ENCODE data around the gene DCLK3.

The DCLK3 gene

DNA sequence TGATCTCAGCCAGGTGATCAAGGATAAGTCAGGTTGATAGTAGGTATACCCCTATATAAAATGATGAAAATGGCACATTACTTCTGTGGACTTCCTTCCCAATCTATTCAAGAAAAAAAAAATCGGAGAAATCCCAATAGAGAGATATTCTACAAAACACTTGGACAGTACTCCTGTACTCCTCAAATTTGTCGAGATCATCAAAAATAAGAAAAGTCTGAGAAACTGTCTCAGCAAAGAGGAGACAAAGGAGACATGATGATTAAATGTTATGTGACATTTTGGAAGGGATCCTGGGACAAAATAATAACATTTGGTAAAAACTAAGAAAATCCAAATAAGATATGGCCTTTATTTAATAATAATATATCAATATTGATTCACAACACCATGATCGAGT lies 94.6 kb downstream of the DCLK3 start:
- no peak for DNase-seq (ENCODE audit: low spot score)

DNA sequence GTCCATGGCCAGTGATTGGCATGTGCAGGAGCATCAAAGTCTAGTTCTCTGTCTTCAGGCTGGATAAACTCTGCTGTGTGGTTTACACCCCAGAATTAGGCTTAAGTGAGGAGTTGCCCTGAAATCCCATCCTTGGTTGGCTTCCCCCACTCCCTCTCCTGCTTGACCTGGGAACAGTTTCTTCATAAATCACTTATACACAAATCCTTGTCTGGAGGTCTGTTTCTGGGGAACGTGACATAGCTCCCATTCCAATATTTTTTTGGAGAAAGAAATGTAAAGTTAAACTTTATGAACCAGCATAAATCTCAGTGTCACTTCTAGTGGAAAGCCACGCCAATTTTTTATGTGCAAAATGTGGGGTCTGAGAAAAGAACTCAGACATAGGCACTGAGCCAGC lies 98.2 kb downstream of the DCLK3 start:
- no peak for DNase-seq (ENCODE audit: low spot score)

DNA sequence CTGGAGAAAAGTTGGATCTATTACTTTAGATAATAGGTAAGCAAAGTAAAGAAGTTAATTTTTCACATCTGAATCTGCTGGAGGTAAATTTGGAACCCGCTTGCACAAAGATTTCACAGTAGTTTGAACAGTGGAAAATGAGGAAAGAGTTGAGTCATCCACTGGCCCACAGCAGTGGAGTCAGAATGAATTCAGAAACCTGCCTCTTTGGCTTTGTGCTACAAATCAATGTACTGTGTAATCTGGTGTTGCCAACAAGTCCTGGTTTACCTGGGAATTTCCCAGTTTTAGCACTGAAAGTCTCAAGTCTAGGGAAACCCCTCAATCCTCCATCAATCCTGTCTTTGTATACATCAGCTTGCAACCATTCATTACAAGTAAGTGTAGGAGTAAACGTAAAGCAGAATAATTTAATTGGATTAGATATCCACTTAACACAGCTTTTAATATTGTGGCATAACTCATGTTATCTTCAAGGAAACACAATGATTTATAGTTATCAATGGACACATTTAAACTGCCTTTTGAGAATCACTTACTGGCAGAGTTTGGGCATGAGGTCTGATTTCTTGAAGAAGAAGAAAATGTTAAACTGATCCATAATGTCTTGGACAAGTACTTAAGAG lies 100.6 kb downstream of the DCLK3 start:
- no peak for DNase-seq (ENCODE audit: low spot score)

DNA sequence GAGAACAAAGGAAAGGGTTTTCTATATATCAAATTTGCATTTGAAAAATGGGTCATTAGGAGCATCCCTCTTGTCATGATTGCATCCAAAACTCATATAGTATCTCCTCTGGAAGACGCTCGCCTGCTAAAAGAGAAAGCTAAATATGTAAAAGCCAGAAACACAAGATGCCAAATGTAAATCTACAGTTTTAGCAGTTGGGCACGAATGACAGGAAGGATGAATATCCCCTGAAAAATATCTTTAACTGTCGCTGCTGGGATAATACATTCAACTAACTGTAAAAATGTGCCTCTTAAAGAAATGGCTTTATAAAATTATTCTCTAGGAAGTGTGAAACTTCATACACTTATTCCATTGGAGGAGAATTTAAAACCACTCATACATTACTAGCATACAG lies 101.7 kb downstream of the DCLK3 start:
- DNase-seq (ENCODE audit: low spot score): no peak

Data from AG08396 (cell line).